Measurements from ENCODE around the gene GDPGP1.
"Not testable (repeated sequence)": the region's sequence is repeated elsewhere in the genome, so short reads cannot be mapped to it uniquely, and the experiment has no call there.

Gene GDPGP1

GRCh38 chr15:90234096-90234988 lies at the start of gene GDPGP1:
Gene GDPGP1 (plus strand): TSS chr15:90234209. CDS start chr15:90240909, 6,700 bp downstream.
- DNase-seq, result no peak

GRCh38 chr15:90184786-90185704 lies 49.0 kb upstream of the GDPGP1 start:
- peak; percentile 31 for DNase-seq

GRCh38 chr15:90187257-90187868 lies 46.6 kb upstream of the GDPGP1 start:
- DNase-seq, result no peak

GRCh38 chr15:90188065-90188464 lies 45.9 kb upstream of the GDPGP1 start:
- DNase-seq, result not testable (repeated sequence)

GRCh38 chr15:90188914-90189748 lies 44.9 kb upstream of the GDPGP1 start:
- DNase-seq, result no peak

GRCh38 chr15:90189781-90190467 lies 44.1 kb upstream of the GDPGP1 start:
- no peak for DNase-seq

- no peak for DNase-seq
Measured at GRCh38 chr15:90190606-90191343, 43.2 kb upstream of the GDPGP1 start.

- DNase-seq, result no peak
Measured at GRCh38 chr15:90191344-90191687, 42.7 kb upstream of the GDPGP1 start.

GRCh38 chr15:90191794-90192509 lies 42.1 kb upstream of the GDPGP1 start:
- peak; percentile 24 for DNase-seq

- DNase-seq, result no peak
Measured at GRCh38 chr15:90192961-90193786, 40.8 kb upstream of the GDPGP1 start.

- no peak for DNase-seq
Measured at GRCh38 chr15:90194655-90195054, 39.4 kb upstream of the GDPGP1 start.

- DNase-seq, result no peak
Measured at GRCh38 chr15:90200534-90201129, 33.4 kb upstream of the GDPGP1 start.

- peak; percentile 46 for DNase-seq
Measured at GRCh38 chr15:90201130-90201943, 32.7 kb upstream of the GDPGP1 start, which contains the start of gene SEMA4B. Gene SEMA4B (plus strand): TSS chr15:90201330. CDS start chr15:90201579, 249 bp downstream.

- no peak for DNase-seq
Measured at GRCh38 chr15:90201944-90202375, 32.0 kb upstream of the GDPGP1 start.

GRCh38 chr15:90202929-90203328 lies 31.1 kb upstream of the GDPGP1 start:
- no peak for DNase-seq

GRCh38 chr15:90203473-90203872 lies 30.5 kb upstream of the GDPGP1 start:
- DNase-seq, result no peak

GRCh38 chr15:90203922-90204321 lies 30.1 kb upstream of the GDPGP1 start:
- DNase-seq, result no peak

Measured in CD4-positive, alpha-beta T cell treated with Interleukin-4 for 4 hours (primary cell).